HepG2 (cell line): Measurements from ENCODE around the gene NADK2. TPM values are rescaled to one million over a fixed set of nuclear protein-coding genes. Genes with fewer than 3 reads are reported as not detected.

Experiments
- CREB1 ChIP-seq, 2 experiments: fragments of 450-650 bp in 1 of 2; IDR thresholded peaks; 2 replicates each; pipeline ENCODE4 v1.6.1; 2016 to 2017; ENCODE audit warnings: control low read depth in 1 of 2, mild to moderate bottlenecking in 1 of 2, missing compliant biosample characterization in 1 of 2, missing genetic modification characterization in 1 of 2
- FOXJ3 ChIP-seq: sonication (generic); formaldehyde crosslinking; IDR thresholded peaks from 2 replicates; pipeline ENCODE4 v1.4.0; 2020; ENCODE audit warnings: missing genetic modification reagents, mild to moderate bottlenecking, borderline replicate concordance
- HDAC2 ChIP-seq: sonication (generic); formaldehyde crosslinking; IDR thresholded peaks from 2 replicates; pipeline ENCODE4 v1.4.0; 2020; ENCODE audit warnings: missing genetic modification reagents
- RXRB ChIP-seq: IDR thresholded peaks from 2 replicates; pipeline ENCODE4 v1.6.1; 2016; ENCODE audit warnings: borderline replicate concordance, missing genetic modification reagents, missing compliant biosample characterization
- SOX13 ChIP-seq, 3 experiments: fragments of 450-650 bp in 1 of 3; sonication (generic) in 1 of 3; formaldehyde crosslinking in 1 of 3; IDR thresholded peaks in 2 of 3; conservative IDR thresholded peaks in 1 of 3; 2 replicates each; pipeline versions ENCODE4 v1.5.0 to v1.6.1; 2016 to 2020; ENCODE audit warnings: antibody characterized with exemption in 1 of 3, mild to moderate bottlenecking in 1 of 3, missing compliant biosample characterization in 1 of 3, missing genetic modification reagents in 1 of 3, moderate library complexity in 1 of 3
- TBX2 ChIP-seq: sonication (generic); formaldehyde crosslinking; IDR thresholded peaks from 2 replicates; pipeline ENCODE4 v1.5.0; 2020; ENCODE audit warnings: missing genetic modification reagents, mild to moderate bottlenecking, borderline replicate concordance
- TEAD3 ChIP-seq: optimal IDR thresholded peaks from 2 replicates; pipeline ENCODE3; 2016; ENCODE audit warnings: borderline replicate concordance
- ZNF609 ChIP-seq: sonication (generic); formaldehyde crosslinking; IDR thresholded peaks from 2 replicates; pipeline ENCODE4 v1.4.0; 2020; ENCODE audit warnings: mild to moderate bottlenecking, missing genetic modification reagents, borderline replicate concordance
- polyA plus RNA-seq, 8 experiments: library from polyadenylated mRNA; depleted of rRNA in 3 of 8; stranded (reverse) in 7 of 8; unstranded in 1 of 8; fragments of >200 nt; fragmentation: Illumina TruSeq in 4 of 8; extraction: Trizol in 4 of 8; gene quantifications; 2 replicates each; pipeline versions ENCODE4 v1.2.1 to v1.2.3, GENCODE V29; 2011 to 2016; ENCODE audit warnings: low read depth in 4 of 8, missing spikeins in 1 of 8, mixed read lengths in 1 of 8; ENCODE audit not compliant: insufficient read depth in 1 of 8
- total RNA-seq, 5 experiments: library from RNA; depleted of rRNA; stranded (reverse); fragments of >200 nt; fragmentation: Illumina TruSeq; extraction: Trizol; gene quantifications; 2 replicates each; pipeline ENCODE4 v1.2.3, GENCODE V29; 2016; ENCODE audit warnings: low read depth in 1 of 5
- TF ChIP-seq, protein P1 (sequence below): sonication (generic); formaldehyde crosslinking; IDR thresholded peaks from 2 replicates; pipeline ENCODE4 v1.5.0; 2020; ENCODE audit warnings: mild to moderate bottlenecking, missing genetic modification reagents, borderline replicate concordance
- TF ChIP-seq, protein P2 (sequence below): sonication (generic); formaldehyde crosslinking; IDR thresholded peaks from 2 replicates; pipeline ENCODE4 v1.4.0; 2020; ENCODE audit warnings: missing genetic modification reagents
- TF ChIP-seq, protein P3 (sequence below): sonication (generic); formaldehyde crosslinking; IDR thresholded peaks from 2 replicates; pipeline ENCODE4 v1.5.1; 2020; ENCODE audit warnings: missing genetic modification reagents, mild to moderate bottlenecking, borderline replicate concordance

NADK2 gene
- total and polyA plus RNA-seq, 2 of the 13 experiments (the other 11 are each of a cell fraction or from before 2014, with no cell fraction given) = 13.9 to 71.4 TPM

GRCh38 chr5:36153726-36154125, 88.0 kb downstream of the NADK2 start (continued):
- TF ChIP-seq ZNF609 (CRISPR knock-in tag) = peak; percentile 94
- TF ChIP-seq, protein P1, sequence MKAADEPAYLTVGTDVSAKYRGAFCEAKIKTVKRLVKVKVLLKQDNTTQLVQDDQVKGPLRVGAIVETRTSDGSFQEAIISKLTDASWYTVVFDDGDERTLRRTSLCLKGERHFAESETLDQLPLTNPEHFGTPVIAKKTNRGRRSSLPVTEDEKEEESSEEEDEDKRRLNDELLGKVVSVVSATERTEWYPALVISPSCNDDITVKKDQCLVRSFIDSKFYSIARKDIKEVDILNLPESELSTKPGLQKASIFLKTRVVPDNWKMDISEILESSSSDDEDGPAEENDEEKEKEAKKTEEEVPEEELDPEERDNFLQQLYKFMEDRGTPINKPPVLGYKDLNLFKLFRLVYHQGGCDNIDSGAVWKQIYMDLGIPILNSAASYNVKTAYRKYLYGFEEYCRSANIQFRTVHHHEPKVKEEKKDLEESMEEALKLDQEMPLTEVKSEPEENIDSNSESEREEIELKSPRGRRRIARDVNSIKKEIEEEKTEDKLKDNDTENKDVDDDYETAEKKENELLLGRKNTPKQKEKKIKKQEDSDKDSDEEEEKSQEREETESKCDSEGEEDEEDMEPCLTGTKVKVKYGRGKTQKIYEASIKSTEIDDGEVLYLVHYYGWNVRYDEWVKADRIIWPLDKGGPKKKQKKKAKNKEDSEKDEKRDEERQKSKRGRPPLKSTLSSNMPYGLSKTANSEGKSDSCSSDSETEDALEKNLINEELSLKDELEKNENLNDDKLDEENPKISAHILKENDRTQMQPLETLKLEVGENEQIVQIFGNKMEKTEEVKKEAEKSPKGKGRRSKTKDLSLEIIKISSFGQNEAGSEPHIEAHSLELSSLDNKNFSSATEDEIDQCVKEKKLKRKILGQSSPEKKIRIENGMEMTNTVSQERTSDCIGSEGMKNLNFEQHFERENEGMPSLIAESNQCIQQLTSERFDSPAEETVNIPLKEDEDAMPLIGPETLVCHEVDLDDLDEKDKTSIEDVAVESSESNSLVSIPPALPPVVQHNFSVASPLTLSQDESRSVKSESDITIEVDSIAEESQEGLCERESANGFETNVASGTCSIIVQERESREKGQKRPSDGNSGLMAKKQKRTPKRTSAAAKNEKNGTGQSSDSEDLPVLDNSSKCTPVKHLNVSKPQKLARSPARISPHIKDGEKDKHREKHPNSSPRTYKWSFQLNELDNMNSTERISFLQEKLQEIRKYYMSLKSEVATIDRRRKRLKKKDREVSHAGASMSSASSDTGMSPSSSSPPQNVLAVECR (CRISPR knock-in tag) = peak; percentile 57; the same call in 1 of the 2 replicates
- no peak for TF ChIP-seq SOX13 (IDR thresholded peaks at IDR 0.05)
- TF ChIP-seq SOX13 (CRISPR knock-in tag; conservative IDR thresholded peaks at IDR 0.05 in 1 of 2, IDR thresholded peaks at IDR 0.05 in 1 of 2) = peak in 1 of 2 experiments; percentile 83; a peak in 2 of 4 replicates
- TF ChIP-seq TBX2 (CRISPR knock-in tag) = peak; percentile 49; the same call in 1 of the 2 replicates
- peak; percentile 97 for TF ChIP-seq TEAD3 (CRISPR knock-in tag)
- TF ChIP-seq, protein P2, sequence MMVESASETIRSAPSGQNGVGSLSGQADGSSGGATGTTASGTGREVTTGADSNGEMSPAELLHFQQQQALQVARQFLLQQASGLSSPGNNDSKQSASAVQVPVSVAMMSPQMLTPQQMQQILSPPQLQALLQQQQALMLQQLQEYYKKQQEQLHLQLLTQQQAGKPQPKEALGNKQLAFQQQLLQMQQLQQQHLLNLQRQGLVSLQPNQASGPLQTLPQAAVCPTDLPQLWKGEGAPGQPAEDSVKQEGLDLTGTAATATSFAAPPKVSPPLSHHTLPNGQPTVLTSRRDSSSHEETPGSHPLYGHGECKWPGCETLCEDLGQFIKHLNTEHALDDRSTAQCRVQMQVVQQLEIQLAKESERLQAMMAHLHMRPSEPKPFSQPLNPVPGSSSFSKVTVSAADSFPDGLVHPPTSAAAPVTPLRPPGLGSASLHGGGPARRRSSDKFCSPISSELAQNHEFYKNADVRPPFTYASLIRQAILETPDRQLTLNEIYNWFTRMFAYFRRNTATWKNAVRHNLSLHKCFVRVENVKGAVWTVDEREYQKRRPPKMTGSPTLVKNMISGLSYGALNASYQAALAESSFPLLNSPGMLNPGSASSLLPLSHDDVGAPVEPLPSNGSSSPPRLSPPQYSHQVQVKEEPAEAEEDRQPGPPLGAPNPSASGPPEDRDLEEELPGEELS (CRISPR knock-in tag) = peak; percentile 89
- TF ChIP-seq, protein P3, sequence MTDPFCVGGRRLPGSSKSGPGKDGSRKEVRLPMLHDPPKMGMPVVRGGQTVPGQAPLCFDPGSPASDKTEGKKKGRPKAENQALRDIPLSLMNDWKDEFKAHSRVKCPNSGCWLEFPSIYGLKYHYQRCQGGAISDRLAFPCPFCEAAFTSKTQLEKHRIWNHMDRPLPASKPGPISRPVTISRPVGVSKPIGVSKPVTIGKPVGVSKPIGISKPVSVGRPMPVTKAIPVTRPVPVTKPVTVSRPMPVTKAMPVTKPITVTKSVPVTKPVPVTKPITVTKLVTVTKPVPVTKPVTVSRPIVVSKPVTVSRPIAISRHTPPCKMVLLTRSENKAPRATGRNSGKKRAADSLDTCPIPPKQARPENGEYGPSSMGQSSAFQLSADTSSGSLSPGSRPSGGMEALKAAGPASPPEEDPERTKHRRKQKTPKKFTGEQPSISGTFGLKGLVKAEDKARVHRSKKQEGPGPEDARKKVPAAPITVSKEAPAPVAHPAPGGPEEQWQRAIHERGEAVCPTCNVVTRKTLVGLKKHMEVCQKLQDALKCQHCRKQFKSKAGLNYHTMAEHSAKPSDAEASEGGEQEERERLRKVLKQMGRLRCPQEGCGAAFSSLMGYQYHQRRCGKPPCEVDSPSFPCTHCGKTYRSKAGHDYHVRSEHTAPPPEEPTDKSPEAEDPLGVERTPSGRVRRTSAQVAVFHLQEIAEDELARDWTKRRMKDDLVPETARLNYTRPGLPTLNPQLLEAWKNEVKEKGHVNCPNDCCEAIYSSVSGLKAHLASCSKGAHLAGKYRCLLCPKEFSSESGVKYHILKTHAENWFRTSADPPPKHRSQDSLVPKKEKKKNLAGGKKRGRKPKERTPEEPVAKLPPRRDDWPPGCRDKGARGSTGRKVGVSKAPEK (CRISPR knock-in tag) = no peak
- peak; percentile 94; the same call in 1 of the 2 replicates for TF ChIP-seq FOXJ3
- TF ChIP-seq HDAC2 = peak; percentile 88
- no peak for TF ChIP-seq CREB1 (IDR thresholded peaks at IDR 0.05)
- peak; percentile 44 for TF ChIP-seq CREB1 (CRISPR knock-in tag; IDR thresholded peaks at IDR 0.05)
- peak; percentile 97 for TF ChIP-seq RXRB
